HepG2 (cell line): ENCODE results near the gene OBI1.

ENCODE experiments used
- MYC ChIP-seq: sonication (generic); formaldehyde crosslinking; IDR thresholded peaks from 2 replicates; pipeline ENCODE4 v1.9.0; 2021; ENCODE audit warnings: missing genetic modification reagents, borderline replicate concordance
- POLR2A ChIP-seq, 2 experiments: IDR thresholded peaks; 2 replicates each; pipeline ENCODE4 v1.6.1; 2011; ENCODE audit warnings: low read depth in 2 of 2, low read length in 2 of 2, mild to moderate bottlenecking in 1 of 2, moderate library complexity in 1 of 2; ENCODE audit not compliant: insufficient read depth in 1 of 2
- SMC3 ChIP-seq: IDR thresholded peaks from 2 replicates; pipeline ENCODE4 v1.6.1; 2011; ENCODE audit warnings: low read length, improper control_type of control experiment
- ZBTB10 ChIP-seq: sonication (generic); formaldehyde crosslinking; IDR thresholded peaks from 2 replicates; pipeline ENCODE4 v1.4.0; 2020; ENCODE audit warnings: missing genetic modification reagents, borderline replicate concordance
- ZNF530 ChIP-seq: sonication (generic); formaldehyde crosslinking; IDR thresholded peaks from 2 replicates; pipeline ENCODE4 v1.5.0; 2020; ENCODE audit warnings: low read depth, mild to moderate bottlenecking, missing genetic modification reagents
- ZNF563 ChIP-seq: sonication (generic); formaldehyde crosslinking; IDR thresholded peaks from 2 replicates; pipeline ENCODE4 v1.8.0; 2022; ENCODE audit warnings: mild to moderate bottlenecking, moderate library complexity, missing genetic modification reagents
- ZSCAN12 ChIP-seq: sonication (generic); formaldehyde crosslinking; IDR thresholded peaks from 2 replicates; pipeline ENCODE4 v1.9.0; 2021; ENCODE audit warnings: mild to moderate bottlenecking, missing genetic modification reagents
- ZUFSP ChIP-seq: sonication (generic); formaldehyde crosslinking; IDR thresholded peaks from 2 replicates; pipeline ENCODE4 v1.9.0; 2021; ENCODE audit warnings: missing genetic modification reagents, mild to moderate bottlenecking, borderline replicate concordance
- TF ChIP-seq, protein P1 (sequence below): sonication (generic); formaldehyde crosslinking; IDR thresholded peaks from 2 replicates; pipeline ENCODE4 v1.5.0; 2020; ENCODE audit warnings: mild to moderate bottlenecking, missing genetic modification reagents, moderate library complexity

DNA sequence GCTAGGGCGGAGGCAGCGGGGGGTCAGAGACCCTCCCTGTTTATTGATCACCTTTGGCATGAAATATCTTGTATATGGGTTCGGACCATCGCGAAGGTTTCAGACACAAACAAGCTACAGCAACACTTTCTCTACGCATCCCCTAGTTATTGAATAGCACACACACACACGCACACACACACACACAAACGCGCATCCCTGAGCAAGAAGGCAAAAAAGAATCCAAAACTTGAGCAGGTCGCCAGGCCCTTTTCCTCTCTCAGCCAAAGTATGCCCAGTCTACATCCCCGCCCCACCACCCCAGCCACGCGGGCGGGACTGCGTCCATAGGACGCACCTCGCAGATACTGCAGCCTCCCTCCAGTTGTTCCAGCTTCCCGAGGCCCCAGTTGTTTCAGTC is 71.6 kb downstream of the OBI1 start:
- TF ChIP-seq ZNF530 (CRISPR knock-in tag) (no peak), ZBTB10 (CRISPR knock-in tag) (no peak), ZSCAN12 (no peak), SMC3 (no peak), ZUFSP (no peak), MYC (no peak), POLR2A (IDR thresholded peaks at IDR 0.05; ENCODE audit: insufficient read depth in 1 of 2, low read depth in 2 of 2, low read length in 2 of 2) (no peak), ZNF563 (CRISPR knock-in tag) (no peak)
- TF ChIP-seq, protein P1, sequence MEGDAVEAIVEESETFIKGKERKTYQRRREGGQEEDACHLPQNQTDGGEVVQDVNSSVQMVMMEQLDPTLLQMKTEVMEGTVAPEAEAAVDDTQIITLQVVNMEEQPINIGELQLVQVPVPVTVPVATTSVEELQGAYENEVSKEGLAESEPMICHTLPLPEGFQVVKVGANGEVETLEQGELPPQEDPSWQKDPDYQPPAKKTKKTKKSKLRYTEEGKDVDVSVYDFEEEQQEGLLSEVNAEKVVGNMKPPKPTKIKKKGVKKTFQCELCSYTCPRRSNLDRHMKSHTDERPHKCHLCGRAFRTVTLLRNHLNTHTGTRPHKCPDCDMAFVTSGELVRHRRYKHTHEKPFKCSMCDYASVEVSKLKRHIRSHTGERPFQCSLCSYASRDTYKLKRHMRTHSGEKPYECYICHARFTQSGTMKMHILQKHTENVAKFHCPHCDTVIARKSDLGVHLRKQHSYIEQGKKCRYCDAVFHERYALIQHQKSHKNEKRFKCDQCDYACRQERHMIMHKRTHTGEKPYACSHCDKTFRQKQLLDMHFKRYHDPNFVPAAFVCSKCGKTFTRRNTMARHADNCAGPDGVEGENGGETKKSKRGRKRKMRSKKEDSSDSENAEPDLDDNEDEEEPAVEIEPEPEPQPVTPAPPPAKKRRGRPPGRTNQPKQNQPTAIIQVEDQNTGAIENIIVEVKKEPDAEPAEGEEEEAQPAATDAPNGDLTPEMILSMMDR (CRISPR knock-in tag) = no peak
